T follicular helper cell (primary cell): ENCODE data around the gene LMO2.

Source experiments
- DNase-seq: peaks from one replicate; pipeline ENCODE4 v3.0.0-alpha.2; 2020; ENCODE audit warnings: low read depth

LMO2 gene

GRCh38 chr11:33887886-33888285 is 4.0 kb downstream of the LMO2 start:
- no peak for DNase-seq

GRCh38 chr11:33885338-33886005 is 6.4 kb downstream of the LMO2 start:
- no peak for DNase-seq

GRCh38 chr11:33884601-33885000 is 7.3 kb downstream of the LMO2 start:
- no peak for DNase-seq

- no peak for DNase-seq
These were observed 7.8 kb downstream of the LMO2 start for GRCh38 chr11:33884035-33884434.

GRCh38 chr11:33881651-33882503 is 10.0 kb downstream of the LMO2 start:
- DNase-seq, result no peak

- no peak for DNase-seq
These were observed 10.9 kb downstream of the LMO2 start for GRCh38 chr11:33880979-33881378.

- DNase-seq, result no peak
These were observed 12.5 kb downstream of the LMO2 start for GRCh38 chr11:33879375-33879774.

- no peak for DNase-seq
These were observed 14.8 kb downstream of the LMO2 start for GRCh38 chr11:33877038-33877437.

GRCh38 chr11:33875621-33876294 is 16.1 kb downstream of the LMO2 start:
- DNase-seq, result no peak

GRCh38 chr11:33874910-33875490 is 16.9 kb downstream of the LMO2 start:
- DNase-seq, result no peak

- DNase-seq, result no peak
These were observed 17.4 kb downstream of the LMO2 start for GRCh38 chr11:33874433-33874832.

- no peak for DNase-seq
These were observed 22.1 kb downstream of the LMO2 start for GRCh38 chr11:33869481-33870422.

- DNase-seq, result no peak
These were observed 23.0 kb downstream of the LMO2 start for GRCh38 chr11:33868647-33869461.

- DNase-seq, result no peak
These were observed 23.8 kb downstream of the LMO2 start for GRCh38 chr11:33867996-33868646.

- DNase-seq, result no peak
These were observed 24.3 kb downstream of the LMO2 start for GRCh38 chr11:33867561-33867960.

- DNase-seq, result no peak
These were observed 24.9 kb downstream of the LMO2 start for GRCh38 chr11:33866936-33867335.

- no peak for DNase-seq
These were observed 27.4 kb downstream of the LMO2 start for GRCh38 chr11:33864479-33864878.

GRCh38 chr11:33863418-33864172 is 28.3 kb downstream of the LMO2 start:
- DNase-seq, result no peak

- DNase-seq, result no peak
These were observed 29.8 kb downstream of the LMO2 start for GRCh38 chr11:33861941-33862589.
